Prostate gland (tissue), 2 donors: ENCODE results near the gene KCNQ5.

Experiments used
- CTCF ChIP-seq, 4 experiments: fragments of 200-600 bp in 2 of 4; fragments of 450-650 bp in 2 of 4; sonication (generic) in 2 of 4; IDR thresholded peaks; 1 replicate in 3 of 4; 2 replicates in 1 of 4; pipeline ENCODE4 v1.5.1; 2016 to 2019; ENCODE audit warnings: antibody characterized with exemption in 4 of 4, mild to moderate bottlenecking in 2 of 4, moderate library complexity in 2 of 4
- POLR2AphosphoS5 ChIP-seq: sonication (generic); formaldehyde crosslinking; IDR thresholded peaks from one replicate; pipeline ENCODE4 v1.6.1; 2017; ENCODE audit warnings: antibody characterized with exemption

- no peak for TF ChIP-seq CTCF (IDR thresholded peaks at IDR 0.05)
- no peak for TF ChIP-seq POLR2AphosphoS5
Observed at GRCh38 chr6:73054958-73055357, 433.1 kb downstream of the KCNQ5 start.
